Thymus (tissue), 11 donors: ENCODE results near the gene FOXI1. TPM values are rescaled to one million over a fixed set of nuclear protein-coding genes. Genes with fewer than 3 reads are reported as not detected.

Experiments used
- DNase-seq, 9 donors: peaks; one replicate each; pipeline ENCODE4 v3.0.0-alpha.2; 2013; ENCODE audit warnings: low spot score in 9 of 9, low read depth in 6 of 9, missing footprints in 1 of 9
- H3K27ac ChIP-seq, 2 donors: one replicate each; pipeline ENCODE4 v1.5.1; 2013; ENCODE audit warnings: control low read depth in 1 of 2, low read depth in 1 of 2, low read length in 1 of 2, mild to moderate bottlenecking in 1 of 2, moderate library complexity in 1 of 2
- H3K27me3 ChIP-seq, 2 donors: one replicate each; pipeline ENCODE4 v1.5.1; 2013; ENCODE audit warnings: low read length in 1 of 2; ENCODE audit not compliant: control insufficient read depth in 2 of 2, insufficient read depth in 1 of 2
- H3K36me3 ChIP-seq, 2 donors: one replicate each; pipeline ENCODE4 v1.5.1; 2013; ENCODE audit warnings: low read length in 1 of 2, mild to moderate bottlenecking in 1 of 2, moderate library complexity in 1 of 2; ENCODE audit not compliant: control insufficient read depth in 2 of 2, insufficient read depth in 2 of 2
- H3K4me1 ChIP-seq, 2 donors: one replicate each; pipeline ENCODE4 v1.5.1; 2013; ENCODE audit warnings: low read length in 2 of 2; ENCODE audit not compliant: control insufficient read depth in 2 of 2, insufficient read depth in 2 of 2
- H3K4me3 ChIP-seq, 2 donors: one replicate each; pipeline ENCODE4 v1.5.1; 2013; ENCODE audit warnings: low read length in 2 of 2, control low read depth in 1 of 2, mild to moderate bottlenecking in 1 of 2
- H3K9me3 ChIP-seq, 2 donors: one replicate each; pipeline ENCODE4 v1.5.1; 2013; ENCODE audit warnings: low read length in 1 of 2, mild to moderate bottlenecking in 1 of 2; ENCODE audit not compliant: control insufficient read depth in 2 of 2, insufficient read depth in 1 of 2
- WGBS: extraction: QIAGEN DNeasy Blood & Tissue Kit; methylation state at CpG from one replicate; pipeline ENCODE4 v1.1.7; 2013; 5-methylcytosine and 5-hydroxymethylcytosine counted together
- polyA plus RNA-seq: library from polyadenylated mRNA; stranded (reverse); fragments of 200-250 nt; gene quantifications from one replicate; pipeline ENCODE4 v1.2.3, GENCODE V29; 2013
- total RNA-seq: library from RNA; stranded (reverse); fragments of 120-200 nt; gene quantifications from one replicate; pipeline ENCODE4 v1.2.4, GENCODE V29; 2013
- donor health status: healthy.

Gene FOXI1
- total and polyA plus RNA-seq, 2 donors: 0.14 to 1.3 TPM

- no peak overlapping the region for H3K4me3 ChIP-seq
Observed at GRCh38 chr5:170104299-170104698, 1.4 kb upstream of the FOXI1 start.

GRCh38 chr5:170104710-170105109 lies 987 bp upstream of the FOXI1 start:
- WGBS: 91% methylated on average over 26 of the region's 26 CpGs
- Histone ChIP-seq H3K36me3 (no peaks in the 10 kb centered on the region), H3K4me1 (no peaks in the 10 kb centered on the region), H3K27ac (no peak overlapping the region), H3K27me3 (peaks cover 2 to 5% of the 10 kb centered on the region in 2 donors), H3K4me3 (no peak overlapping the region), H3K9me3 (no peaks in the 10 kb centered on the region)
- DNase-seq: no peak

More at GRCh38 chr5:170104299-170104698, 1.4 kb upstream of the FOXI1 start:
- no peaks in the 10 kb centered on the region for H3K36me3 ChIP-seq
- H3K27me3 ChIP-seq: peaks cover 2 to 5% of the 10 kb centered on the region in 2 donors
- no peak for DNase-seq
- H3K27ac ChIP-seq: no peak overlapping the region
- 92% methylated on average over 6 of the region's 6 CpGs for WGBS
- H3K4me1 ChIP-seq: no peaks in the 10 kb centered on the region
- H3K9me3 ChIP-seq: no peaks in the 10 kb centered on the region

GRCh38 chr5:170107674-170108073 lies 2.0 kb downstream of the FOXI1 start:
- 94% methylated on average over 2 of the region's 2 CpGs for WGBS
- Histone ChIP-seq H3K27ac (no peak overlapping the region), H3K9me3 (no peaks in the 10 kb centered on the region), H3K36me3 (no peaks in the 10 kb centered on the region), H3K27me3 (peaks cover 2 to 5% of the 10 kb centered on the region in 2 donors), H3K4me3 (no peak overlapping the region), H3K4me1 (no peaks in the 10 kb centered on the region)
- DNase-seq: no peak

- WGBS: 95% methylated on average over 12 of the region's 12 CpGs
- no peaks in the 10 kb centered on the region for H3K36me3 ChIP-seq
- H3K4me1 ChIP-seq: no peaks in the 10 kb centered on the region
- H3K4me3 ChIP-seq: no peak overlapping the region
- no peak for DNase-seq
- H3K27me3 ChIP-seq: peaks cover 2 to 5% of the 10 kb centered on the region in 2 donors
- H3K9me3 ChIP-seq: no peaks in the 10 kb centered on the region
- H3K27ac ChIP-seq: no peak overlapping the region
Observed at GRCh38 chr5:170108266-170108785, 2.6 kb downstream of the FOXI1 start.

GRCh38 chr5:170109059-170110031 lies 3.6 kb downstream of the FOXI1 start:
- DNase-seq: no peak
- no peaks in the 10 kb centered on the region for H3K9me3 ChIP-seq
- H3K27ac ChIP-seq: no peak overlapping the region
- no peaks in the 10 kb centered on the region for H3K36me3 ChIP-seq
- WGBS: 96% methylated on average over 7 of the region's 7 CpGs
- no peaks in the 10 kb centered on the region for H3K4me1 ChIP-seq
- peaks cover 2 to 5% of the 10 kb centered on the region in 2 donors for H3K27me3 ChIP-seq
- no peak overlapping the region for H3K4me3 ChIP-seq

GRCh38 chr5:170110403-170111087 lies 4.8 kb downstream of the FOXI1 start:
- Histone ChIP-seq H3K36me3 (no peaks in the 10 kb centered on the region), H3K27me3 (peaks cover 2 to 5% of the 10 kb centered on the region in 2 donors), H3K27ac (no peak overlapping the region), H3K4me1 (no peaks in the 10 kb centered on the region), H3K9me3 (no peaks in the 10 kb centered on the region), H3K4me3 (no peak overlapping the region)
- 82% methylated on average over 3 of the region's 3 CpGs for WGBS
- DNase-seq: no peak

GRCh38 chr5:170111088-170111785 lies 5.5 kb downstream of the FOXI1 start:
- Histone ChIP-seq H3K4me3 (no peak overlapping the region), H3K36me3 (no peaks in the 10 kb centered on the region), H3K27ac (no peak overlapping the region), H3K27me3 (peaks cover 0 to 2% of the 10 kb centered on the region in 2 donors), H3K9me3 (no peaks in the 10 kb centered on the region), H3K4me1 (no peaks in the 10 kb centered on the region)
- WGBS: 67% methylated on average over 8 of the region's 8 CpGs
- no peak for DNase-seq

- Histone ChIP-seq H3K9me3 (no peaks in the 10 kb centered on the region), H3K27me3 (no peaks in the 10 kb centered on the region), H3K27ac (no peak overlapping the region), H3K4me3 (no peak overlapping the region), H3K4me1 (no peaks in the 10 kb centered on the region), H3K36me3 (no peaks in the 10 kb centered on the region)
- DNase-seq: no peak
- WGBS: 90% methylated on average over 6 of the region's 6 CpGs
Observed at GRCh38 chr5:170112876-170113521, 7.3 kb downstream of the FOXI1 start.
